ENCODE results near the gene KLK12. TPM values are rescaled to one million over a fixed set of nuclear protein-coding genes. Genes with fewer than 3 reads are reported as not detected.

The KLK12 gene
- total and polyA plus RNA-seq, 12 donors = 0.17 TPM; not detected in 11

- Histone ChIP-seq H3K36me3 (replicated peaks in 1 of 2) (no peaks in the 10 kb centered on the region), H3K27me3 (no peaks in the 10 kb centered on the region), H3K9me3 (replicated peaks in 1 of 3) (no peaks in the 10 kb centered on the region), H3K4me1 (replicated peaks in 1 of 2) (no peaks in the 10 kb centered on the region), H3K4me3 (no peak overlapping the region), H3K27ac (no peak overlapping the region)
- WGBS, 4 donors = 44 to 55% (median 49%) methylated on average over 9 of the region's 9 CpGs
- DNase-seq = no peak
- intact Hi-C loops (cut with DNase I) = no loop called here
- no peak for TF ChIP-seq POLR2A (IDR thresholded peaks at IDR 0.05)
- TF ChIP-seq, protein P1, sequence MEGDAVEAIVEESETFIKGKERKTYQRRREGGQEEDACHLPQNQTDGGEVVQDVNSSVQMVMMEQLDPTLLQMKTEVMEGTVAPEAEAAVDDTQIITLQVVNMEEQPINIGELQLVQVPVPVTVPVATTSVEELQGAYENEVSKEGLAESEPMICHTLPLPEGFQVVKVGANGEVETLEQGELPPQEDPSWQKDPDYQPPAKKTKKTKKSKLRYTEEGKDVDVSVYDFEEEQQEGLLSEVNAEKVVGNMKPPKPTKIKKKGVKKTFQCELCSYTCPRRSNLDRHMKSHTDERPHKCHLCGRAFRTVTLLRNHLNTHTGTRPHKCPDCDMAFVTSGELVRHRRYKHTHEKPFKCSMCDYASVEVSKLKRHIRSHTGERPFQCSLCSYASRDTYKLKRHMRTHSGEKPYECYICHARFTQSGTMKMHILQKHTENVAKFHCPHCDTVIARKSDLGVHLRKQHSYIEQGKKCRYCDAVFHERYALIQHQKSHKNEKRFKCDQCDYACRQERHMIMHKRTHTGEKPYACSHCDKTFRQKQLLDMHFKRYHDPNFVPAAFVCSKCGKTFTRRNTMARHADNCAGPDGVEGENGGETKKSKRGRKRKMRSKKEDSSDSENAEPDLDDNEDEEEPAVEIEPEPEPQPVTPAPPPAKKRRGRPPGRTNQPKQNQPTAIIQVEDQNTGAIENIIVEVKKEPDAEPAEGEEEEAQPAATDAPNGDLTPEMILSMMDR (IDR thresholded peaks at IDR 0.05) = no peak
Measured at GRCh38 chr19:51036519-51036918, 1.7 kb upstream of the KLK12 start.

GRCh38 chr19:51031880-51032225 is 2.9 kb downstream of the KLK12 start:
- intact Hi-C loops (cut with DNase I) = no loop called here
- Histone ChIP-seq H3K27ac (no peak overlapping the region), H3K4me3 (no peak overlapping the region), H3K9me3 (replicated peaks in 1 of 3) (no peaks in the 10 kb centered on the region), H3K27me3 (peaks cover 4% of the 10 kb centered on the region), H3K4me1 (replicated peaks in 1 of 2) (no peaks in the 10 kb centered on the region), H3K36me3 (replicated peaks in 1 of 2) (no peaks in the 10 kb centered on the region)
- no peak for TF ChIP-seq POLR2A (IDR thresholded peaks at IDR 0.05)
- TF ChIP-seq, protein P1 (IDR thresholded peaks at IDR 0.05) = no peak
- DNase-seq = no peak
- WGBS, 4 donors = 87 to 92% (median 89%) methylated on average over 12 to 28 of the region's 28 CpGs

DNA sequence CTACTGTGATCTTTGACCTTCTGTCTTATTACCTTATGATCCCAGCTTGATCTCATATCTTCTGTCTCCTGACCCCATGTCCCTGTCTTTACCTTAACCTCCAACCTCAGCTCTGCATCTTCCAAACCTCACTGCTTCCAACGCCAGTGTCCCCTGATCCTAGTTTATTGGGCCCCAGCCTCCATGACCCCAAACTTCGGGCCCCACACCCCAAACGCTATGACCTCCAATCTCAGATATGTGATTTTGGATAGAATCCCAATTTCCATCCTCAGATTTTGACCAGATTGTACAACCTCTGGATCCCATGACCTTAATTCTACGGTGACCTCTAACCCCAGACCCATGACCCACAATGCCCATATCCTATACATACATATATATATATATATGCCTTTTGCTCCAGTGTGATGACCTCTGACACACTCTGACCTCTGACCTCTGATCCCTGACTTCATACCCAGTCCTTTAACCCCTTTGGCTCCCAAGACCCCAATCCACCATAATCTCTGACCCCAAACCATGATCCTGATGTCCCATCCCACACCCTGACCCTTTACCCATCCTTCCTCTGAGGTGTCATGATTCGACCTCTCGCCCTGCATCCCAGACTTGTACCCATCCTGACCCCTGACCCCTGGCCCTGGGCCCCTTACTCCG is 3.5 kb downstream of the KLK12 start:
- Histone ChIP-seq H3K27ac (no peak overlapping the region), H3K36me3 (replicated peaks in 1 of 2) (no peaks in the 10 kb centered on the region), H3K27me3 (peaks cover 5% of the 10 kb centered on the region), H3K9me3 (replicated peaks in 1 of 3) (no peaks in the 10 kb centered on the region), H3K4me1 (replicated peaks in 1 of 2) (no peaks in the 10 kb centered on the region), H3K4me3 (no peak overlapping the region)
- no peak for DNase-seq
- TF ChIP-seq, protein P1 (IDR thresholded peaks at IDR 0.05) = no peak
- TF ChIP-seq POLR2A (IDR thresholded peaks at IDR 0.05) = no peak
- intact Hi-C loops (cut with DNase I) = no loop called here
- 74 to 89% (median 84%) methylated on average over 7 of the region's 7 CpGs for WGBS, 4 donors

DNA sequence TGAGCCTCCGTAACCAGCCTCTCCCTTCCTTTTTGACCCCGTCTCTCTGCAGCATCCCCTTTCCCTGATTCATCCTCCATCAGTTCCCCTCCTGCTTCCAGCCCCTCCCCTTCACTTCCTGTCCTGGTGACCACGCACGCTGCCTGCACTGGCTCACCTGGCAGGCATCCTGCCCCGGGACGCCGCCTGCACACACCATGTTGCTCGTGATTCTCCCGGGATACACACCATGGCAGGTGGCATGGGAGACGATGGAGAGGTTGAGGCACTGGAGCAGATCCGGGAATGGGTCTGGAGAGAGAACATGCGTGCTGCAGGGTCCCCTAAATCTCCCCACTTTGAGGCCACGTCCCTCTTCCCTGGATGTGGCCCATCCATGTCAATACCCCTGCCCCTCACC is 4.2 kb downstream of the KLK12 start:
- intact Hi-C loops (cut with DNase I) = no loop called here
- no peaks in the 10 kb centered on the region for H3K4me1 ChIP-seq (replicated peaks in 1 of 2)
- WGBS, 4 donors = 75 to 86% (median 81%) methylated on average over 12 to 13 of the region's 13 CpGs
- H3K4me3 ChIP-seq = no peak overlapping the region
- no peak for TF ChIP-seq POLR2A (IDR thresholded peaks at IDR 0.05)
- TF ChIP-seq, protein P1 (IDR thresholded peaks at IDR 0.05) = no peak
- no peaks in the 10 kb centered on the region for H3K9me3 ChIP-seq (replicated peaks in 1 of 3)
- H3K27me3 ChIP-seq = peaks cover 7% of the 10 kb centered on the region
- DNase-seq = no peak
- H3K27ac ChIP-seq = no peak overlapping the region
- H3K36me3 ChIP-seq (replicated peaks in 1 of 2) = no peaks in the 10 kb centered on the region

All from adrenal gland (tissue), 12 donors.